HEK293T (cell line): Measurements from ENCODE around the gene C9orf40.

Source experiments
- SUZ12 ChIP-seq: fragments of 450-650 bp; IDR thresholded peaks from 2 replicates; pipeline ENCODE4 v1.6.1; 2016; ENCODE audit warnings: mild to moderate bottlenecking
- TARDBP ChIP-seq: fragments of 450-650 bp; IDR thresholded peaks from 2 replicates; pipeline ENCODE4 v1.6.1; 2016

- TF ChIP-seq TARDBP: no peak
- no peak for TF ChIP-seq SUZ12
These were observed 24.6 kb upstream of the C9orf40 start for GRCh38 chr9:74977287-74977686.
